Esophagus (tissue), 2 donors: ENCODE measurements around the gene USP20. TPM values are rescaled to one million over a fixed set of nuclear protein-coding genes. Genes with fewer than 3 reads are reported as not detected.
A peak's percentile ranks its signal among the peaks of the same experiment; 100 is the strongest.

Experiments
- H3K27ac ChIP-seq, 2 donors: one replicate each; pipeline ENCODE4 v1.5.1; 2013; ENCODE audit warnings: low read depth in 2 of 2, mild to moderate bottlenecking in 2 of 2, inconsistent platforms in 1 of 2, low read length in 1 of 2, moderate library complexity in 1 of 2
- H3K27me3 ChIP-seq, 2 donors: one replicate each; pipeline ENCODE4 v1.6.1; 2013; ENCODE audit warnings: low read length in 2 of 2, control low read depth in 1 of 2, mild to moderate bottlenecking in 1 of 2; ENCODE audit not compliant: insufficient read depth in 2 of 2, control insufficient read depth in 1 of 2
- H3K36me3 ChIP-seq, 2 donors: one replicate each; pipeline ENCODE4 v1.6.1; 2013; ENCODE audit warnings: low read length in 1 of 2; ENCODE audit not compliant: control insufficient read depth in 2 of 2, insufficient read depth in 2 of 2
- H3K4me1 ChIP-seq, 2 donors: one replicate each; pipeline ENCODE4 v1.6.1; 2013; ENCODE audit warnings: low read length in 1 of 2; ENCODE audit not compliant: control insufficient read depth in 2 of 2, insufficient read depth in 2 of 2
- H3K4me3 ChIP-seq, 2 donors: one replicate each; pipeline ENCODE4 v1.5.1; 2013; ENCODE audit warnings: low read length in 2 of 2, mild to moderate bottlenecking in 2 of 2, low read depth in 1 of 2, moderate library complexity in 1 of 2
- H3K9me3 ChIP-seq, 2 donors: one replicate each; pipeline ENCODE4 v1.6.1; 2013; ENCODE audit warnings: mild to moderate bottlenecking in 2 of 2, low read depth in 1 of 2, low read length in 1 of 2, moderate library complexity in 1 of 2; ENCODE audit not compliant: control insufficient read depth in 2 of 2, insufficient read depth in 1 of 2
- WGBS, 2 donors: extraction: QIAGEN DNeasy Blood & Tissue Kit; methylation state at CpG; one replicate each; pipeline ENCODE4 v1.1.7; 2013; 5-methylcytosine and 5-hydroxymethylcytosine counted together
- polyA plus RNA-seq, 2 donors: library from polyadenylated mRNA; stranded (reverse); fragments of 200-250 nt; gene quantifications; one replicate each; pipeline ENCODE4 v1.2.3, GENCODE V29; 2013
- donor health status: healthy with polysubstance abuse.
- donor health status: Bipolar disorder and iron deficiency.

Gene USP20
- polyA plus RNA-seq, 2 donors = 15.1 to 20.7 TPM

DNA sequence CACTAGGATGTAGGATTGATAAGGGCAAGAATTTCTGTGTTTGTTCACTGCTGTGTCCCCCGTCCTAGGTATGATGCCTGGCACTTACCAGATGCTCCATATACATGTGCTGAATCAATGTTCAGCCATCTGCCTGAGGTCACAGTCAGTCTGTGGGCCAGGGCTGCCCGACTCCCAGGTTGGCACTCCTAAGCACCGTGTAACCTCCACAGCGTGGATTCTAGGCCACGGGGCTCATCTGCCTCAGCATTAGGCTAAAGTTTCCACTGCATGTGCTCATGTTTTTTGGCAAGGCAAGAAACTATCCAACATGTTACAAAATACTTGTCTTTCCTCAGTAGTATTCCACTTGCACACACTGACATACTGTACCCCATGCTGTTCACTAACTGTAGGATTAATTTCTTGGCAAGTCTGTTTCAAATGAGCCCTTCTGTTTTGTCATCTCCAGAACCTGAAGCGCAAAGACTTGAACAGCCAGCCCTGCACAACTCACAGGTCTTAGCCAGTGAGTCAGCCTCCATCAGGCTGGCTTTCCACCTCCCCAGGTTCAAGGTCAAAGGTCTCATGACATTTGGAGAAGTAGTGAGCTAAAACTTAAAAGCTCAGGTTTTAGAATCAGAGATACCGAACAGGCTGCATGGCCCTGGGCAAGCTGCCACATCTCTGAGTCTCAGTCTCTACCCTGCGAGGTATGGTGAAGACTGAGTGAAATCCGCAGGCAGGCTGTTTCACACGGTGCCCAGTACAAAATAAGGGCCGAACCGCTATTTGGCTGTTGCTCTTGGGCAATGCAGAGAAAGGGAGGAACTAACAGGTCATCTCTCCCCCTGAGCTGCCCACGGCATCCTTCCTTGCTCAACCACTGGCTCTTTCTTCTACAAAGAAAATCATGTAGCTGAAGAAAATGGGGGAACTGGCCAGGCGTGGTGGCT lies 18.5 kb upstream of the USP20 start:
- peaks cover 9 to 35% of the 10 kb centered on the region in 2 donors for H3K36me3 ChIP-seq
- no peaks in the 10 kb centered on the region for H3K9me3 ChIP-seq
- H3K4me1 ChIP-seq = no peaks in the 10 kb centered on the region
- 90 to 91% methylated on average over 14 of the region's 14 CpGs for WGBS, 2 donors
- no peaks in the 10 kb centered on the region for H3K27me3 ChIP-seq
- no peak overlapping the region for H3K27ac ChIP-seq
- no peak overlapping the region for H3K4me3 ChIP-seq

DNA sequence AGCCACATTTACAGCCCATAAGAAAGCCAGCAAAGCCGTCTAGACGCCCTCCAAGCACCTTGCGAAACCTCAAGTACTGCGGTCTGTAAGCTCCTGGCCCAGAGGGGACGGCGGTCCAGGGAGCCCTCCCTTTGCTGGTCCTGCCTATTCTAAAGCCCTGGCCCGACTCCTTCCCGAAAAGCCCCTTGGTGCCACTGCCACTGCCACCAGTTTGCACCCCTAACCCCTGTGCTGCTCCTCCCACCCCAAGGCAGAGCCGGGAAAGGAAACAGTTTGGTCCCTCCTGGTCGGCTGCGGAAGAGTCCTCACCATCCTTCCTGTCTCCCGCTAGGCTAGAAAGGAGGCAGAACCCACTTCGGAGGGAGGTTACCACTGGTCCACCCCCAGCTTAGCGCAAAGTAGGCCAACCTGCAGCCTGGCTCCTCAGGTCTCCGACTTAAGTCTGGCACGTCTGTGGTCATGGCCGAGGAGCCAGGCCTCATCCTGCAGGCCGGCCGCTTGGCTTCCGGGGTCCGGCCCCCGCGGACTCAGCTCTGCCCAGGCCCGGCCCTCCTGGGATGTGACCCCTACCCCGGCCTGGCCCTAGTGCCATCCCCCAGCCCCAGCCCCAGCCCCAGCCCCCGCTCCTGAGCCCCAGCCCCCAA lies 12.2 kb upstream of the USP20 start:
- peak overlapping the region; percentile 6 to 9 for H3K27ac ChIP-seq
- WGBS, 2 donors = 17 to 19% methylated on average over 23 to 26 of the region's 26 CpGs
- no peaks in the 10 kb centered on the region for H3K27me3 ChIP-seq
- no peaks in the 10 kb centered on the region for H3K4me1 ChIP-seq
- H3K9me3 ChIP-seq = no peaks in the 10 kb centered on the region
- H3K36me3 ChIP-seq = peaks cover 7 to 19% of the 10 kb centered on the region in 2 donors
- H3K4me3 ChIP-seq = peak overlapping the region; percentile 92 to 95

DNA sequence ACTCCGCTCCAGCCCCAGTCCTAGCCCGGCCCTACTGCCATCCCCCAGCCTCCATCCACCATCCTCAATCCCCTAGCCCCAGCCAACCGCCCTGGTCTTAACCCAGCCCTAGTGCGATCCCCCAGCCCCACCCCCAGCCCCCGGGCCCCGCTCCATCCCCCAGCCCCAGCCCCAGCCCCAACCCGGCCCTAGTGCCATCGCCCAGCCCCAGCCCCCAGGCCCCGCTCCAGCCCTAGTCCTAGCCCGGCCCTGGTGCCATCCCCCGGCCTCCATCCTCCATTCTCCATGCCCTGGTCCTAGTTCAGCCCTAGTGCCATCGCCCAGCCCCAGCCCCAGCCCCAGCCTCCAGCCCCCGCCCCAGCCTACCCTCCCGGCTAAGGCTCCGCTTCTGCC lies 11.7 kb upstream of the USP20 start:
- Histone ChIP-seq H3K27ac (peak overlapping the region; percentile 73 to 84), H3K4me1 (no peaks in the 10 kb centered on the region), H3K4me3 (peak overlapping the region; percentile 92 to 95), H3K27me3 (no peaks in the 10 kb centered on the region), H3K36me3 (peaks cover 9 to 20% of the 10 kb centered on the region in 2 donors), H3K9me3 (no peaks in the 10 kb centered on the region)
- WGBS, 2 donors = 1% methylated on average over 8 to 15 of the region's 15 CpGs

DNA sequence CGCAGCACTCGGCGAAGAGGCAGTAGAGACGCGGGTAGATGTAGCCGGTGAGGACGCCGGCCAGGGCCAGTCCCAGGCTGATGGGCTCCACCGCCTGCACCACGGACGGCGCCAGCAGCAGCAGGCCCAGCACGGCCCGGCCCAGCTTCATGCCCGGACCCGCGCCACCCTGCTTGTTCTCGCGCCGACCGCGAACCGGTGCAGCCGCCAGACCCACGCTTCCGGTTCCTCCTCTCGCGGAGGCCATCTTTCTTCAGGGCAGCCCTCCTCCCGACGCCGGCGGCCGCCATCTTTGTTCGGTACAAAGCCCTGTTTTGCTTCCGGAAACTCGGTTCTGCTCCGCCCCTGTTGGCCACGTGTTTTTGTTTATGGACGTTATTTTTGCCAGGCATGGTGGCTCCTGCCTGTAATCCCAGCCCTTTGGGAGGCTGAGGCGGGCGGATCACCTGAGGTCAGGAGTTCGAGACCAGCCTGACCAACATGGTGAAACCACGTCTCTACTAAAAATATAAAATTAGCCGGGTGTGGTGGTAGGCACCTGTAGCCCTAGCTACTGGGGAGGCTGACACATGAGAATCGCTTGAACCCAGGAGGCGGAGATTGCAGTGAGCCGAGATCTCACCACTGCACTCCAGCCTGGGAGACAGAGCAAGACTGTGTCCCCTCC lies 11.2 kb upstream of the USP20 start, which contains the start of gene TOR1A:
Gene TOR1A, minus strand, starts transcription at position 202 of the 667 bp plus-strand sequence. Its CDS starts 51 bp downstream, at position 151.
- Histone ChIP-seq H3K36me3 (peaks cover 4 to 18% of the 10 kb centered on the region in 2 donors), H3K27ac (peak within 1 kb of the TSS; percentile 73 to 84), H3K4me3 (peak within 1 kb of the TSS; percentile 92 to 95), H3K27me3 (no peaks in the 10 kb centered on the region), H3K4me1 (no peaks in the 10 kb centered on the region), H3K9me3 (no peaks in the 10 kb centered on the region)
- 4% methylated on average over 45 to 47 of the region's 47 CpGs for WGBS, 2 donors

DNA sequence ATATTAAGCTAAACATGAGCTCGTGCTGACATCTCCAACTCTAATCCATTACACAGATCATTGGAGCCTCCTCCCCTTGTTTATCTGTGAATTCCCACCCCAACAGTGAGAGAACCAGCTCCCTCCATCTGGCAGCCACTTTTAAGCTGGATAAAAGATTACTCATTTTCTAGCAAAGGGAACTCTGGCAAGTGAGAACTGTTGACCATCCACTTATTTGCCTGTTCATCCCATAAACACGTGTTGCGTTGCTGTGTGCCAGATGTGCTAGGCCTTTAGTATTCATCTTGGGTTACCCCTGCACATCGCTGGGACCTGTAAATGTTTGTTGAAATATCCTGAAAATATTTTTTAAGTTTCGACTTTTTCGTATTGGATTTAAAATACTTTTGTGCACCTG lies 8.9 kb upstream of the USP20 start:
- Histone ChIP-seq H3K27me3 (no peaks in the 10 kb centered on the region), H3K4me3 (no peak overlapping the region), H3K4me1 (no peaks in the 10 kb centered on the region), H3K36me3 (peaks cover 4 to 17% of the 10 kb centered on the region in 2 donors), H3K27ac (no peak overlapping the region), H3K9me3 (no peaks in the 10 kb centered on the region)
- WGBS, 2 donors = 75% methylated on average over 6 of the region's 6 CpGs

DNA sequence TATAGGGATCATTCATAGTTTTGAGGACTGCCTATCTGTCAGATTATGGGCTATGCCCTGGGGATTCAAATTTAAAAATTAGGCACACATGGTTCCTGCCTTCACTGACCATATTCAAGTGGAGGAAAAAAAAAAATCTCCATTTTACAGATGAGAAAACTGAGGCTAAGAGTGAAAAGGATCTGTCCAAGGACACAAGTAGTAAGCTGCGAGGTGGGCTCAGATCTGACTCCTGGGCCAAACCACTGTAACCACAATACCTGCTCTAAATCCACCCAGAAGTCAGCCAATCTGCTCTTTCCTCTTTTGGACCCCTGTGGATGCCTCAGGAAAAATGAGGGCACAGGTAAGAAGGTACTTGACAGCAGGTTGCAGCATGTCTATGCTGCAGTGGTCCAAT lies 8.5 kb upstream of the USP20 start:
- Histone ChIP-seq H3K36me3 (peaks cover 4 to 16% of the 10 kb centered on the region in 2 donors), H3K4me3 (no peak overlapping the region), H3K27me3 (no peaks in the 10 kb centered on the region), H3K27ac (no peak overlapping the region), H3K9me3 (no peaks in the 10 kb centered on the region), H3K4me1 (no peaks in the 10 kb centered on the region)
- WGBS, 2 donors = 84 to 96% methylated on average over 1 of the region's 1 CpG

DNA sequence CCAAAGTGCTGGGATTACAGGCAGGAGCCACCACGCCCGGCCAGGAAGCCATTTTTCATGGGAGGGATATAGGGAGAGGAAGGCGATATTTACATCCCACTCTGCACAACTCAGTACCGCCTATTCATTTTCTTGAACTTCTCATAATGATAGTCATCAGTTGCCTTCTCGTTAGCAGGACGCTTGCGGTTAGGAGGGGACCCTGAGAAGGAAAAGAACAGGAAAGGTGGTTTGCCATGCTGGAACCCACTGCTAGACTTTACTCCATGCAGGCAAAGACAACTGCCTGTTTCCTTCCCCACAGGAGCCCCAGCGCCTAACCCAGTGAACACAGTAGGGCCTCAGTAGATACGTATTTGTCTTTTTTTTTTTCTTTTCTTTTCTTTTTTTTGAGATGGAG lies 7.2 kb upstream of the USP20 start:
- H3K4me3 ChIP-seq = no peak overlapping the region
- no peaks in the 10 kb centered on the region for H3K4me1 ChIP-seq
- WGBS, 2 donors = 91 to 94% methylated on average over 9 of the region's 9 CpGs

DNA sequence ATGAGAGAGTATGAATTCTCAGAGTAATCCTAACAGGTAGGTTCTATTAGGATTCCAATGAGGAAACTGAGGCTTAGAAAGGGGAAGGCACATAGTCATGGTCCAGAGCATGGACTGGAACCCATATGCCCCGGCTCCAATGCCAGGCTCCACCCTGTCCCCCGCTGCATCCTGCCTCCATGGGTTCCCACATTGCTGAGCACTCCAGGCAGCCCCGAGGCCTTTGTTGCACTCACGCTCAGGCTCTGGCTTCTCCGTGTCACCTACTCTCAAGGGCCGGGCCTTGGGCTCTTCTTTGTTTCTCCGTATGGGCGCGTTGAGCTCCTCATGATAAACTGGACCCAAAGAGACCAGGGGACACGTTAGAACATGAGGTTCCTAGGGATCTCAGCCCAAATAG lies 6.3 kb upstream of the USP20 start:
- no peak overlapping the region for H3K27ac ChIP-seq
- 92 to 94% methylated on average over 10 of the region's 10 CpGs for WGBS, 2 donors
- no peaks in the 10 kb centered on the region for H3K4me1 ChIP-seq
- H3K36me3 ChIP-seq = peaks cover 4 to 16% of the 10 kb centered on the region in 2 donors
- no peaks in the 10 kb centered on the region for H3K9me3 ChIP-seq
- H3K4me3 ChIP-seq = no peak overlapping the region
- no peaks in the 10 kb centered on the region for H3K27me3 ChIP-seq

More for the DNA sequence above, 7.2 kb upstream of the USP20 start:
- Histone ChIP-seq H3K27me3 (no peaks in the 10 kb centered on the region), H3K36me3 (peaks cover 4 to 16% of the 10 kb centered on the region in 2 donors), H3K9me3 (no peaks in the 10 kb centered on the region), H3K27ac (no peak overlapping the region)

DNA sequence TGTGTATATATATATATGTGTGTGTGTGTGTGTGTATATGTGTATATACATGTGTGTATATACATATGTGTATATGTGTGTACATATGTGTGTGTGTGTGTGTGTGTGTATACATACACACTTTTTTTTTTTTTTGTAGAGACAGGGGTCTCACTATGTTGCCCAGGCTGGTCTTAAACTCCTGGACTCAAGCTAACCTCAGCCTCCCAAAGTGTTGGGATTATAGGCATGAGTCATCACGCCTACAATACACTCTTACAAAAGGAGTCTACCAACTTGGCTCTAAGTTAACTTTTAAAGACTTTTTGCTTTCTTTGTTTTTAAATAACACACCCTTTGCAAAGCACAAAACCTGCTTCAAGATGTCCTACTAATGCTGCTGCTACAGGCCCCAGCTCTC lies 2.3 kb upstream of the USP20 start:
- no peaks in the 10 kb centered on the region for H3K9me3 ChIP-seq
- no peaks in the 10 kb centered on the region for H3K27me3 ChIP-seq
- peaks cover 2 to 12% of the 10 kb centered on the region in 2 donors for H3K36me3 ChIP-seq
- peaks cover 3% of the 10 kb centered on the region in 2 donors for H3K4me1 ChIP-seq
- 79 to 96% methylated on average over 1 of the region's 1 CpG for WGBS, 2 donors
- H3K4me3 ChIP-seq = no peak overlapping the region
- H3K27ac ChIP-seq = no peak overlapping the region
